Stimulated activated CD8-positive, alpha-beta memory T cell treated with anti-CD3 and anti-CD28 coated beads, Interleukin-4, amount 100 ng/mL, for 4 hours (primary cell): ENCODE data around the gene TOMM5.

Experiments
- DNase-seq, 2 donors: peaks; one replicate each; pipeline ENCODE4 v3.0.0-alpha.2; 2020; ENCODE audit warnings: low read depth in 2 of 2, low spot score in 1 of 2

The TOMM5 gene

DNA sequence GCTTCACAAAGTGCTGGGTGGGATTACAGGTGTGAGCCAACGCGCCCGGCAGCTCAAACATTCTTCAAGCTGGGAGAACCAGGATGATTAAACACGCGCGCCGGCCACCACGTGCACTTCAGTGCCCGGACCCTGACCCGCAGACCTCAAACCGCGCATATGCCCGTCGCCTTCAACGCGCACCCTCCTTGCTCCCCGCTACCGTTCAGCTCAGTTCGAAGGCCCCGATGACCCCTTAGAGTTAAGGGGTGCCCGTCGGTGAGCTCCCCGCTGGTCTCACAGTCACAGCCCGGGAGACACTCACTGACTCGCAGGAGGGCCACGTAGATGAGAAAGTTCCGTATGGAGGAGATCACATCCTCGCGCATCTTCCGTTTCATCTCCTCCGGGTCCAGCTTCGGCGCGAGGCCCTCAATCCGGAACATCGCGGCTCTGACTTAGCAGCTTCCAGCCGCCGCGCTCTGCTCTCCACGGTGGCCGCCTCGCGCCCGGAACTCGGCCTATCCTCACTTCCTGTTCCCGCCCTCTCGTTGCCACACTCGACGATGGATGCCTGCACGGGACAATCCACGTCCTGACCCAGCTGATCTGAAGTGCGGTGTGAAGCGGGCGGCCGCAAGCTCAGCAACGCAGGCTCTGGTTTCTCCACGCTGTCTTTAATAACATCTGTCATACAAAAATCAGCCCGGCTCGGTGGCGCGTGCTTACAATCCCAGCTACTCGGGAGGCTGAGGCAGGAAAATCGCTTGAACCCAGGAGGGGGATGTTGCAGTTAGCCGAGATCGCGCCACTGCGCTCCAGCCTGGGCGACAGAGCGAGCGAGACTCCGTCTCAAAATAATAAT, at the start of gene TOMM5:
TOMM5 (minus strand) TSS at position 490 of the 844 bp plus-strand sequence; CDS start at position 425, 65 bp downstream.
- DNase-seq: peak; percentile 75 to 76

DNA sequence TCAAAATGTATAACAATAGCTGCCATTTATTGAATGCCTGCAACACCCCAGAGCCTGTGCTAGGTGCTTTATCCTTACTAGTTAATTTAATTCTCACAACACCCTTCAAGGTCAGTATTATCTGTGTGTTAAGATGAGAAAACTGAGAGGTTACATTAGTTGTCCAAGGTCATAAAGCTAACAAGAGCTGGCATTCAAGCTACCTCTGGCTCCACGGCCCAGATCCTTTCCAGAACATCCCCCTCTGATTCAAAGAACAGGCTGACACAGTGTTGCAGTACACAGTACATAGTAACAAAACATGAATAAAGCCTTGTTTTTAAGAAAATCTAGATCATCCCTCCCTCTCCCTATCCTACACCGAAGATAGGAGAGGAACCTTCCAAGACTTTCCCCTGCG, 48.9 kb upstream of the TOMM5 start:
- DNase-seq: no peak

DNA sequence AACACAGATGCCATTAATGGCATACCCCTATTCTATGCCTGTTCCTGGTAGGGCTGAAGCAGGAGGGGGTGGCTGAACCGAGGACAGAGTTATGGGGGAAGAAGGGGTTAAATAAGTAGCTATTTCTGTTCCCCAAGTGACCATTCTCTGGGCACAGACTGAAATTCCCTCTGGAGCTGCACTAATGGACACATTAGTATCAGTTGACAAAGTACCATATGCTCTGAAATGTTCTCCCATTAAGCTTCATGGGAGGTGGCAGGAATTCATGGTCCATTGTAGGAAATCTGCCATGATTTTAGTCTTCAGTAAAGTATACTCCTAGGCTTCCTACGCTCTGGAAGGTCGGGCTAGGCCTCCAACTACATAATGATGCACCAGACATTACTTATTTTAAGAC, 47.8 kb upstream of the TOMM5 start:
- DNase-seq: no peak

DNA sequence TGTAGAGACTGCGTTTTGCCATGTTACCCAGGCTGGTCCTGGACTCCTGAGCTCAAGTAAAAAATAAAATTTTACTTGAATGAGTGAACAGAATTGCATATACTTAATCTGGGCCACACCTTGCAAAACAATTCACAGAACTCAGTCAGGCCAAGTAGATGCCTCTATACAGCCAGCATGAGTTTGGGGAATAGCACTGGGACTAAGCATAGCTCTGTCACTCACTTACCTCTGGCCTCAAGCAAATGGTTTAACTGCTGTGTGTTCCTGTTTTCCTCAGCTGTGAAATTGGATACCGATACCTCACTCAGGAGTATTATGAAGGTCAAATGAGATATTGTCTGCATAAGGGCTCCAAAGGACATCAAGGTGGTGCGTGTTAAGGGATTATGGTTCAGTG, 47.4 kb upstream of the TOMM5 start:
- DNase-seq: no peak

- no peak for DNase-seq
Measured at GRCh38 chr9:37639109-37639762, 46.8 kb upstream of the TOMM5 start.

DNA sequence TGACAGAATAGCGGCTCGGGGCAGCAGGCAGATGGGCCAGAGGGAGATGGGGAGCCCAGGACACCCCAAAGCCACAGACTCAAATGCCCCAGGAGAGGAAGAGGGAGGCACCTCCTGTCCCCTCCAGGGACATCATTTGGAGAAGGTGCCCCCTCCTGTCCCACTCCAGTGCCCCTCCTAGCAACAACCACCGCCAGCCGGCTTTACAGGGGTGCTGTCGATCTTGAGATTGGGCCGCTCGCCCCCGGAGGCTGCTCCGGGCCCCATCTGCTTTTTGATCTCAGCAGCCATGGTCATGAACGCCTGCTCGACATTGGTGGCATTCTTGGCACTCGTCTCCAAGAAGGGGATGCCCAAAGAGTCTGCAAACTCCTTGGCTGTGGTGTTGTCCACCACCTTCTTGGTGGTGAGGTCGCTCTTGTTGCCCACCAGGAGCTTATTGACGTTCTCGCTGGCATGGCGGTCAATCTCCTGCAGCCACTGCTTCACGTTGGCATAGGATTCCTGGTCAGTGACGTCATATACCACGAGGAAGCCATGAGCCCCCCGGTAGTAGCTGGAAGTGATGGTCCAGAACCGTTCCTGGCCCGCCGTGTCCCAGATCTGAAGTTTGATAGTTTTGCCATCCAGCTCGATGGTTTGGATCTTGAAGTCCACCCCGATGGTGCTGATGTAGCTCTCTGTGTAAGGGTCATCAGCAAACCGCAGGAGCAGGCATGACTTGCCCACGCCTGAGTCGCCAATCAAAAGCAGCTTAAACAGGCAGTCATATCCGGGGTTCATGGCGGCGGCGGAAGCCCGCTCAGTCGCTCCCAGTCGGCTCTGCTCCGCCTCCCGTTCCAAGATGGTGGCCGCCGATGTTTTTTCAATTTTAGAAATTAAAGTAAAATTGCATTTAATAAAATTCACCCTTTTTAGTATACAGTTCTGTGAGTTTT, 44.4 kb upstream of the TOMM5 start:
- no peak for DNase-seq

DNA sequence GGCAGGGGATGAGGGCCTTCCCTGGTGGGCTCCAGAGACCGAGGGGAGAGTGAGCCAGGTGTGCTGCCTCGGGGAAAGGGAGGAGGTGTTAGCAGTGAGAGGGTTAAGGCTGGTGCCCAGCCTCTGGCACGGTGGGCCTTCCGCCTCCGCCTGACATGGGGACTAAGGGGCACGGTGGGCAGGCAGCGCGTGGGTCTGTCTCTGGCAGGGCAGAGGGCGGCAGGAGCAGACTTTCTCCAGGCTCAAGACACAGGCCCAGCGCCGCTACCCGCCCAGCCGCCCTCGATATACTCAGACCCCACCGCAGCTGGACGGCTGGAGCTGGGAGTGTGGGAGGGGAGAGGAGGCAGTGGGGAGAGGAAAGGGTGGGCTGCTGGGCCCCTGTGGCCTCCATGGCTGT, 43.4 kb upstream of the TOMM5 start:
- DNase-seq: no peak

- DNase-seq: no peak
Measured at GRCh38 chr9:37632479-37632878, 40.1 kb upstream of the TOMM5 start.

DNA sequence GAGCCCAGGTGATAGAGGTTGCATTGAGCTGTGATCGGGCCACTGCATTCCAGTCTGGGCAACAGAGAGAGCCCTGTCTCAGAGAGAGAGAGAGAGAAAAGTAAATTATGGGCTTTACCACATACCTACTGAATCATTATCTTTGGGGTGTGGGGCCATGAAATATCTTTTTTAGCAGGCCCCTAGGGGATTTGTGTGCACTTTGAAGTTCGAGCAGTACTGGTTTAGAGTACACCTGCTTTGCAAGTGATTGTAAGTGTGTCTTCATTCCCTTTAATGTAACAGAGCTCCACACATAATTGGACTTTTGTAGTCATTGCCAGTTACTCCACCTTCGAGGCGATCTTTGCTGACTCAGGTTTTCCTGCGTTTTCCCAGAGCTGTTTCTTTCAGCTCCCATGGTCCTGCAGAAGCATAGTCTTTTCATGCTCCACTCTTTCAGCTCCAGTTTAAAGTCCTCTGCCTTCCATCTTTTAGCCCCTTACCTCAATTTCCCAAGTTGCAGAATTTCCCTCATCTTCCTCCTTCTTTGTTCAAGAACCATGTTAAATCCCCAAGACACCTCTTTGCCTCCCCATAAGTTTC, 34.4 kb upstream of the TOMM5 start:
- no peak for DNase-seq

GRCh38 chr9:37625758-37626147, 33.4 kb upstream of the TOMM5 start:
- DNase-seq: no peak

GRCh38 chr9:37625036-37625757, 32.8 kb upstream of the TOMM5 start:
- no peak for DNase-seq

GRCh38 chr9:37624073-37624472, 31.7 kb upstream of the TOMM5 start:
- DNase-seq: no peak

DNA sequence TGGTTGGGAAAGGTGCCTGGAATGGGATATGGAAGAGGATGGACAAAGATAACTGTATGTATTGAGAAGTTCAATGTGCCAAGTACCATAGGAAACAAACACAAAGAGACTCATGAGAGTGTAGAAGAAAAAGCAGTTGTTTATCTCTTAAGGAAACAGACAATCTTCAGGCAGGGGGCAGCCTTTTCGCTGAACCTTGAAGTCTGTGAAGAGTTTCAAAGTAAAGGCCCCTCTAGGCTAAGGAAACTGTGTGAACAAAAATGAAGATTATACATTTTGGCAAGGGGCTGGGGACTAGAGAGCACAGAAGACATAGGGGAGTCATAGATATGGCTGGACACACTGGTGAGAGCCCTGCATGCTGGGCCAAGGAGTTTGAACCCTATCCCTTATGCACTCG, 30.9 kb upstream of the TOMM5 start:
- no peak for DNase-seq

GRCh38 chr9:37622462-37622861, 30.1 kb upstream of the TOMM5 start:
- DNase-seq: no peak

DNA sequence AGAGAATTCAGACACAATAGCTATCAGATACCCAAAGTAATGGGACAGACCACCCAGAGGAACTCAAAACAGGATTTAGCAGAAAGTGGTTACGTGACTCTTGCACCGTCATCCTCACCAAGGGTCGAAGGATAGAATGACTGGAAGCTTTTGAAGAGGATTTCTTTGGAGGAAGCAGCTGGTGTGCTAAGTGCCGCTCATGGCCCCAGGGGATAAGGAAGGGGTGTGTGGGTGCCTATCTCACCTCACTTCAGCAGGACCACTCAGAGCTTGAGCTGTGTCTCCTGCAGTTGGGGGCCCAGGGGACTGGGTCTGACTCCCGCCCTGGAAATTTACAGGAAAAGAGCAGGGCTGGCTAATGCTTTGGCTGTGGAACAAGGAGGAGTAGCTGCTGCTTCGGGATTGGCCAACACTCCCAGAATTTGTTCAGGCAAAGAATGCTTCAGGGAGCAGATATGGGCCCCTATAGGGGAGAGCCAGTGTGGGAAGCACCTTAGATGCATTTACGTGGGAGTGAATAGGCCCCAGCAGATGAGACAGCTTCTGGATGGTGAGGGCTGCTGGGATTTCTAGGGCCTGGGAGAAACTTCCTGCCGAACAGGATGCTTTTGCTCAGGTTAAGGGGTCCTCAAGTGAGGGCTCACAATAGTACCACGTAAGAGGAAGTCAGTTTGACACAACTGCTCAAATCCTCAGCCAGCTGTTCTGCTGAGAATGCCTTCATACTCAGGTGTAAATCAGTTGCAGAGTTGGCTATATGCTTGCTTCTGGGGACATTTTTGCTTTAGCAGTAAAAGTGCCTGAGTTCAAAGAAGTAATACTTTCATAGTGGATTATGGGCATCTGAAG, 29.1 kb upstream of the TOMM5 start:
- DNase-seq: no peak

DNA sequence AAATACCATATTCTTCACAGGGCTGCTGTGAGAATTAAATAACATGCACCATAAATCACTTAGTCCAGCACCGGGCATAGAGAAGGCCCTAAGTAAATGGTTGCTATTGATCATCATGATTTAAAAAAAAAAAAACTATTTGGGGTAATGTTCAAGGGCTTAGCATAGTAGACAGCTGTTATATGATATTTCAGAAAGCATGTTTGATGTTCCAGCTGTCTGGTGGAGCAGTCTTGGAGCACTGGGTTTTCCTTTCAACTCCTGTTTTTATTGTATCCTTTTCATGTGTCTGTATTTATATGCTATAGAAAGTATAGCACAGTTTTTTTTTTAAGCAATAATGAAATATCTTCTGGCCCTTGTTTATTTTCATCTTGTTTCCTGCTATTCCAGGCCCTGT, 28.0 kb upstream of the TOMM5 start:
- no peak for DNase-seq

GRCh38 chr9:37619806-37620205, 27.4 kb upstream of the TOMM5 start:
- no peak for DNase-seq

GRCh38 chr9:37618817-37619216, 26.4 kb upstream of the TOMM5 start:
- DNase-seq: no peak

- no peak for DNase-seq
Measured at GRCh38 chr9:37617832-37618231, 25.4 kb upstream of the TOMM5 start.

- DNase-seq: no peak
Measured at GRCh38 chr9:37617161-37617560, 24.8 kb upstream of the TOMM5 start.
